GM19324 (cell line): ENCODE data around the gene RPLP2.

Experiments used
- ATAC-seq: cut with Tn5 transposase; IDR thresholded peaks from one replicate; pipeline ENCODE4 v1.9.1; 2021; ENCODE audit warnings: mild to moderate bottlenecking, moderate library complexity; ENCODE audit not compliant: unreplicated experiment, low FRiP score

RPLP2 gene

DNA sequence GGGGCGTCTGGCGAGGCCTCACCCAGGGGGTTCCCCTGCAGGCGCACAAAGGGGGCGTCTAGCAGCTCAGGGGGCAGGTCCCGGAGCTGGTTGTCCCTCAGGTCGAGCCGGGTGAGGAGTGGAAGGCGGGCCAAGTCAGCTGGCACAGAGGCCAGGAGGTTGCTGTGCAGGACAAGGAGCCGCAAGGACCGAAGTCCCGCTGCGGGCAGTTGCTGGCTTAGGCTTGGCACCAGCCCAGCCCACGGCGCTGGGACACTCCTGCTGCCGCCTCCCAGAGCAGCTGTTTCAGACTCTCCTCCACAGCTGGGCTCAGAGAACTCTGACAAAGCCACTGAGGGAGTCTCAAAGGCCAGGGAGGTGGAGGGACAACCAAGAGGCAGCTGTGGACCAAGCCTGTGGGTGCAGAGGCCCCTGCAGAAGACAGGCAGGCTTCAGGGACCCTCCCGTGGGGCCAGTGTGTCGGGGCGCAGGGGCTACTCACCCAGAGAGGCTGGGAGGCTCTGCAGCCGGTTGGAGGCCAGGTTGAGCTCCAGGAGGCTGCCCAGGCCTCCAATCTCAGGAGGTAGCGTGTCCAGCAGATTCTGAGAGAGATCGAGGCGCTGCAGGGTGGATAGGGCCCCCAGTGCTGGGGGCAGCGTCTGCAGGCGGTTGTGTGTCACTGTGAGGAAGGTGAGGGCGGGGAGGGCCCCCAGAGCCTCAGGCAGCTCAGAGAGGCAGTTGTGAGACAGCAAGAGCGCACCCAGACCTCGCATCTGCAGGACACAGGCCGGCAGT lies 6.9 kb upstream of the RPLP2 start:
- no peak for ATAC-seq

DNA sequence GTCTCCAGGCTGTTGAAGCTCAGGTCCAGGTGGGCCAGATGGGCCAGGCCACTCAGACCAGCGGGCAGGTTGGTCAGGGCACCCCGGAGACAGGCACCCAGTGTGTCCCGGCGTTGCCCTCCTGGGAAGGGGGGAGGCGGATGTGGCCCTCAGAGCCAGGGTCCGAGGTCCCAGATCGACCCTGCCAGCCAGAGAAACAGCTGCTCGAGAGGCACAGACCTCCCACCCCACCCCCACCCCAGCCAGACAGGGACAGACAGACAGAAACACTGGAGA lies 6.4 kb upstream of the RPLP2 start:
- no peak for ATAC-seq

DNA sequence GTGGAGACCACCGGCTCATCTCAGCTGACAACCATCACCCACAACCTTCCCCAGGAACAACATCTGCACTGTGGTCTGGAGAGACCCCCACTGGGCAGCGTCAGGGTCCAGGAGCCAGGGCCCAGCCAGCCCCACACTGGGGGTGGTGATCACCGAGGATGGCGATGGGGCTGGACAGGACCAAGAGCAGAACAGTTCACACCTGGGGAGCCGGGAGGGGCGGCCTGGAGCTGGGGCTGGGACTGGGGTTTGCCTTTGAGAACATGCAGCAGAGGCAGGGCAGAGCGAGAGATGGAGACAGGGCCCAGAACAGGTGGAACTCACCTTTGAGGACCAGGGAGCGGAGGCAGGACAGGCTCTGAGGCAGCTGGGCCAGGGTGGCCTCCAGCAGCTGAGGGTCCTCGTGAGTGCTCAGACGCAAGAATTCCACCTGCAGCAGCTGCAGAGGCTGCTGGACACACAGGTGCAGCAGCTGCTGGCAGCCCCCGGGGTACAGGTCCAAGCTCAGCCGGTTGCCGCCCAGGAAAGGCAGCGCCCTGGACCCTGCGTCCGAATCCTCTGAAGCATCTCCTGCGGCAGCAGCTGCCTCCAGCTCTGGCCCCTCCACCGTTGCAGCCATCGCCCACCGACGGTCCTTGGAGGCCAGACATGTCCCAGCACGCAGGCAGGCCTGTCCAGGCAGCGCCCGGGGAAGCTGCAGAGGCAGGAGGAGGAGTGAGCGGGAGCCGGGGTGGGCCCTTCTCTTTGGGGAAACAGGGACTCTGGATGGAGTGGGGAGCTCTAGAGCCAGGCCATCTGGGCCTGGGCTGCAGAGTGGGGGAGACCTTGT lies 5.8 kb upstream of the RPLP2 start:
- ATAC-seq, result no peak

DNA sequence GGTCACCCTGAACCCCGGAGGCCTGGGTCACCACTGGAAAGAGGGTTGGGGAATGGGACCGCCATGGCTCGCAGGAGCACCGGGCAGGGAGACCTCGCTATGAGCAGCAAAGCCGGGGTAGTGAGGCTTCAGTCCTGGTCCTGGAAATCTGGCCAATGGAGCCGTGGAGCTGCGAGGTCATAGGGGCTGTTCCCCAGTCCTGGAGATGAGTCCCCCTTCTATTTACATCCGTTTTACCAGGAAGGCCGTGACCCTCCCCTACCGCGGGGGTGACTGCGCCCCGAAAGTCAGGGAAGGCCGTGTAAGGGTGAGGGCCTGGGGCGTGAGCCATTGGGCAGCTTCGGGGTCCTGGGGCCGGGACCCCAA lies 5.2 kb upstream of the RPLP2 start:
- no peak for ATAC-seq

DNA sequence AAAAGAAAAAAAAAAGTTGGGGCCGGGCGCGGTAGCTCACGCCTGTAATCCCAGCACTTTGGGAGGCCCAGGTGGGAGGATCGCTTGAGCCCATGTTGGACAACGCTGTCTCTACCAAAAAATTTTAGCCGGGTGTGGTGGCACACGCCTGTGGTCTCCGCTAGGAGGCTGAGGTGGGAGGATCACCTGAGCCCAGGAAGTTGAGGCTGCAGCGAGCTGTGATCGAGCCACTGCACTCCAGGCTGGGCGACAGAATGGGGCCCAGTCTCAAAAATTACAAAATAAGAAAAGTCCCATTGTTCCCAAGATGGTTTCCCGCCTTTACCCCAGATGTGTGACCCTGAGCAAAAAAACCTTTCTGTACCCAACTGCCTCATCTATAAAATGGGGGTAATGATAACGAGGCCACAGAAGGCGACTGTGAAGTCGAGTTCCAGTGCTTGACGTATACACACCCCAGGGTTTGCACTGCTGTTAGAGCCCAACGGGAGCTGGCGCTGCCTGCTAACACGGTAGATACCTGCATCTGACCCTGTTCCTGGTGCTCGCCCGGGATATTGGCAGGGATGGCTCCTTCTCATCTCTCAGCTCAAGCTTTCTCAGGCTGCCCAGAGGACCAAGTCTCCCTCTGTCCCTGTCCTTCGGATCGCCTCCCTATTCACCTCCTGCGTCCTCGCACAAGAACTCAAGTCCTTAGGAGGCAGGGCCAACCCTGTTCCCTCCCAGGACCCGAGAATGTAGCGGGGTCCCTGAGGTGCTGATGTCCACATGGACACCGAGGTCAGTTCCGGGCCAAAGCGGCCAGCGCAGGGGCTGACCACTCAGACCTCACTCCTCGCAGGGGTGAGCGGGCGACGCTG lies 1.1 kb upstream of the RPLP2 start:
- no peak for ATAC-seq

DNA sequence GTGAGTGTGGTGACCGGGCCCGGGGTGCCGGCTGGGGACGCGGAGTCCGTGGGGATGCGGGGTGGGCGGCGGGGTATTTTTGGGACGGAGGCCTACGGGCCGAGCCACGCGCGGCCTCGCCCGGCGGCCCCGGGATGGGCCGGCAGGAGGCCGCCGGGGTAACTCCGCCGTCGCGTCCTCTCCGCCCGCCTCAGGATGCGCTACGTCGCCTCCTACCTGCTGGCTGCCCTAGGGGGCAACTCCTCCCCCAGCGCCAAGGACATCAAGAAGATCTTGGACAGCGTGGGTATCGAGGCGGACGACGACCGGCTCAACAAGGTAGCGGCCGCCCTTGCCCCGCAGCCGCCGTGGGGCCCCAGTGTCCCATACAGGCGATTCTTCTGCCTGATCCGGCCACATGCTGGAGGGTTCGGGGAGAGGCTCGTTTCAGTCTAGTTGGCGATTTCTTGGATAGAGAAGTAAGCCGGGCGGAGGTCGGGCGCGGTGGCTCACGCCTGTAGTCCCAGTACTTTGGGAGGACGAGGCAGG lies 337 bp downstream of the RPLP2 start:
- no peak for ATAC-seq

DNA sequence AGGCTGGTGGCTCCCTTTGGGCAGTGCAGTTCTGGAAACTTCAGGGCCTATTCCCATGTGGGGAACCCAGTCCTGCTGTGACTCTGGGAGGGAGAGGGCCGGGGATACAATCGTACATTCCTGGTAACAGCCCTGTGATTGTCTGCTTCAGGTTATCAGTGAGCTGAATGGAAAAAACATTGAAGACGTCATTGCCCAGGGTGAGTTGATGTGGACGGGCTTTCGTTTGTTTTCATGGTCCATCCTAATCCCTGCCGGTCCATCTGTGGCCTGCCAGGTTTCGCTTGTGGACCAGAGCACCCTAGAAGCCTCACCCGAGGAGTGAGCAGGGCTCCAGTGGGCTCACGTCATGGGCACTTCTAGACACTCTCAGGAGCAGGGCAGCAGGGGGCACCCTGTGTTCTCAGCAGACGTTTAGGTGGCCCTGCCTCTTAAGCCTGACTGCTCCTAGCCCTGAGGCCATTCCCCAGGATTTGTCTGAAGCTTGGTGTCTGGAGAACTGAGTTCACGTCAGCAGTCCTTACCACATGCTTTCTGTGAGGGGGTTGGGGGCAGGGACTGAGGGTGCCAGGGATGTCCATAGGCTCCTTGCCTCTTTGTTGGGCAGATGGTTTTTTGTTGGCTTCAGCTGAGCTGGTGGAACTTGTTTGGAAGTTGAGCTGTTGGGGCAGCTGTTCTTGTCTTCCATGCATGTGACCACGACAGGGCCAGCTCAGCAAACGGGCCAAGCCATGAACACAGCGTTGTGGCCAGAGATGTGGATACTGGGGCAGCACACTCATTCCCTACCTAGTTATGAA lies 1.9 kb downstream of the RPLP2 start:
- no peak for ATAC-seq

DNA sequence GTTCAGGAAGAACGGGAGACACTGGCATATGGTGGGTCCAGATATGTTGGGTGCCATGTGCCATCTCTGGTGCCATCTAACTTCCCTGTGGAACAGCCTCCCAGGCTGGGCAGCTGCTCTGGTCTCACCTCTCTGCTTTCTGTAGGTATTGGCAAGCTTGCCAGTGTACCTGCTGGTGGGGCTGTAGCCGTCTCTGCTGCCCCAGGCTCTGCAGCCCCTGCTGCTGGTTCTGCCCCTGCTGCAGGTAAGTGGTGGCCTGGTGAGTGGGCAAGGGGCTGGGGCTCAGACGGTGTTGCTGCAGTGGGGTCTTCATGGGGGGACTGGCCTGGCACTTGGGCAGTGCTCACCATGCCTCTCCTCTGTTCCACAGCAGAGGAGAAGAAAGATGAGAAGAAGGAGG lies 2.6 kb downstream of the RPLP2 start:
- ATAC-seq, result no peak

DNA sequence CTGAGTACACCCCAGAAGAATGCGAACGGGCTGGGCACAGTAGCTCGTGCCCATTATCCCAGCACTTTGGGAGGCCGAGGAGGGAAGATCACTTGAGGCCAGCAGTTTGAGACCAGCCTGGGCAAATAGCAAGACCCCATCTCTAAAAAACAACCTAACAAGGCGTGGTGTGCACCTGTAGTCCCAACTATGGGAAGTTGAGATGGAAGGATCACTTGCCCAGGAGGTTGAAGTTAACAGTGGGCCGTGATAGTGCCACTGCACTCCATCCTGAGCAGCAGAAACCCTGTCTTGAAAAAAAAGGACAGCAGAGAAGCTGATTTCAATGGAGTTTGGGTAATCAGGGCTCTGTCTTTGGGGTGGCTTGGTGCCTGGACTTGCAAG lies 3.3 kb downstream of the RPLP2 start:
- no peak for ATAC-seq

DNA sequence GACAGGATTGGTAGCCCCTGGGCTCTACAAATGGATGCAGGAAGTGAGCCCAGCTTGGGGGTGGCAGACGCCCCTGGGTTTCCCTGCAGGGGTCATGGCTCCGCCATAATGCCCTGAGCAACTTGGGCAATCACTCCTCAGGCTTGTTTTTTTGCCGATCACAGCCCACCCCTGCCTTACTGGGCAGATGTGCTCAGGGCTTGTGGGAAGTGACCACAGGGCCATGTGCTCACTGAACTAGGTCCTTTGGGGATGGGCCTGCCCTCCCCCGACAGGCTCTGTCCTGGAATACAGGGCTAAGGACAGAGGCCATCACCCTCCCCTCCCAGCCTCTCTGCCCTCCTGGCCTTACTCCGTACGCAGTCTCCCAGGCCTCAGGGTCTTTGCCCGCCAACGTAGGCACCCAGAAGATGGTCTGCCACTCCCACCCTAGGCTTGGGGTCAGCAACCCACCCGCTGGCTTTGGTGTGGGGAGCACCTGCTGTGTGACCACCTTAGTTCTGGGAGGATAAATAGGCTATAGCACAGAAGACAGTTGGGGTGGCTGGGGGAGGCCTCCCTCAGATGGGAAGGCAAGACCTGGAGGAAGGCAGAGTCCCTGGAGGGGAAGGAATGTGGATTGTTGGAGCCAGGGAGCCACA lies 3.8 kb downstream of the RPLP2 start:
- ATAC-seq, result no peak

DNA sequence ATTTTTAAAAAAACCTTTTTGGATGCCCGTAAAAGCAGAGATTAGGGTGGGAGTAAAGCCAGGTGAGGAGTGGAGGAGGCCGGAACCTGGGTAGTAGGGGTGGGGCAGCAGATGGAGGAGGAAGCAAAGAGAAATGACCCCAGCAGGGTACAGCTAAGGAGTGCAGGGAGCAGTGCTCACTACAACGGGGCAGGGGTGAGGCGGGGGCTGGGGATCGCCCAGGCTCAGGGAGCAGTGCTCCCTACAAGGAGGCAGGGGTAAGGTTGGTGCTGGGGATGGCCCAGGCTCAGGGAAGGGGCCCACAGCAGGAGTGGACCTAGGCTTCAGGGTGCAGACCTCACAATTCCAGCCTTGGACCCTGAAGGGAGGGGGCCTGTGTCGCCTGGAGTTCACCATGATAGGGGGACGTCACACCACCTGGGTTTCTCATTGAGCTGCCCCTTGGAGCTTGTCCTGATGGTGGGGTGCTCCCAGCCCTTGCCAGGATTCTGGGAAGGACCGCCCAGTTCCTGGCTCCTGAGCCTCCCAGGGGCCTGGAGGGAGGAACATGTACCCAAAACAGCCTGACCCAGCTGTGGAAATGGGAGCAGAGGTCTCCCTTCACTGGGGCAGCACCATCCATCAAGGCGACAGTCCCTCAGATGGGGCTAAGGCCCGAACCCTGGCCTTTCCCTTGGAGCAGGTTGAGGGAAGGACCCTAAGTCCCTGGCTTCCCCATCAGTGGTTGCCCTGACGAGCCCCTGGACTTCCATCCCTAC lies 6.1 kb downstream of the RPLP2 start:
- no peak for ATAC-seq

DNA sequence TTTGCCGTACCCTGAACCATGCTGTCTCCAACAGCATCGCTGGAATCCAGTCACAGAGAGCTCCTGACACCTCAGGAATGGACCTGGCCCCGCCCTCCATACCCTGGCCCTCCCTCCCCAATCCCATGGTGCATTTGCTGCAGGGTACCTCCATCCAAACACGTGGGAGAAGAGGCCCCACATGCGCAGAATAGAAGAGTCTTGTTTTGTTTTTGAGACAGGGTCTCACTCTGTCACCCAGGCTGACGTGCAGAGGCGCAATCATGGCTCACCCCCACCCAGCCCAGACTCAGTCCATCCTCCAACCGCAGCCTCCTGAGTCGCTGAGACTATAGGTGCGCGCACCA lies 6.6 kb downstream of the RPLP2 start:
- no peak for ATAC-seq

DNA sequence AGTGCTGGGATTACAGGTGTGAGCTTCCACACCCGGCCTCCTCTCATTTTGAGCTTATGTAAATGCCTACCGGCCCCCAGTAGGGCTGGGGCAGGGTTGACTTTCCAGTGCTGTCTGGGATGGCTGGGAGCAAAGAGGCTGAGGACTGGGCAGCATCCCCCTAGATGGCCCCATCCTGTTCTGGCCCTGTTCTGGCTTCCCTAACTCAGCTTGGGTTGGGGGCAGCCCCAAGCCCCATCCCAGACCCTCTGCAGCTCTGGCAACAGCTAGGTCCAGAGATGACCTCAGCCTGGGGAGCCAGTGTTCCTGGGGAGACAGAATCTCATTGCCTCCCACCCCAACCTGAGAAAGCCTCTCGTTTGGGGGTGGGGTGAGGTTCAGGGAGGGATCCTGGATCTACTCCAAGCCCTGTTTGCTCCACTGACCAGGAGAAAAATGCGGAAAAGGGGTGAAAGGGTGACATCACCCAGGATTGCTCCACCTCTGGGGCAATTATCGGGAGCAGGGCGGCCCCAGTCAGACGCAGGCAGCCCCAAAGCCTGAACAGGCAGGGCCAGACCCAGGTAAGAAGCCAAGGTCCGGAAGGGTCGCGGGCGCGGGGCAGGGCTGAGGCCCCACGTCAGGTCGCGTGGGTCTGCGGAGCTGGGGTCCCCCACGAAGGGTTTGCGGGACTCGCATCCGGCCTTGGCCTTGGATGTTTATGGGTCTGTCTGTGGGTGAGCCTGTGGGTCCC lies 8.8 kb downstream of the RPLP2 start, which contains the start of gene PNPLA2:
TSS of gene PNPLA2 (plus strand) at position 519 of the 733 bp plus-strand sequence. CDS start 805 bp downstream, outside the sequence.
- no peak for ATAC-seq

DNA sequence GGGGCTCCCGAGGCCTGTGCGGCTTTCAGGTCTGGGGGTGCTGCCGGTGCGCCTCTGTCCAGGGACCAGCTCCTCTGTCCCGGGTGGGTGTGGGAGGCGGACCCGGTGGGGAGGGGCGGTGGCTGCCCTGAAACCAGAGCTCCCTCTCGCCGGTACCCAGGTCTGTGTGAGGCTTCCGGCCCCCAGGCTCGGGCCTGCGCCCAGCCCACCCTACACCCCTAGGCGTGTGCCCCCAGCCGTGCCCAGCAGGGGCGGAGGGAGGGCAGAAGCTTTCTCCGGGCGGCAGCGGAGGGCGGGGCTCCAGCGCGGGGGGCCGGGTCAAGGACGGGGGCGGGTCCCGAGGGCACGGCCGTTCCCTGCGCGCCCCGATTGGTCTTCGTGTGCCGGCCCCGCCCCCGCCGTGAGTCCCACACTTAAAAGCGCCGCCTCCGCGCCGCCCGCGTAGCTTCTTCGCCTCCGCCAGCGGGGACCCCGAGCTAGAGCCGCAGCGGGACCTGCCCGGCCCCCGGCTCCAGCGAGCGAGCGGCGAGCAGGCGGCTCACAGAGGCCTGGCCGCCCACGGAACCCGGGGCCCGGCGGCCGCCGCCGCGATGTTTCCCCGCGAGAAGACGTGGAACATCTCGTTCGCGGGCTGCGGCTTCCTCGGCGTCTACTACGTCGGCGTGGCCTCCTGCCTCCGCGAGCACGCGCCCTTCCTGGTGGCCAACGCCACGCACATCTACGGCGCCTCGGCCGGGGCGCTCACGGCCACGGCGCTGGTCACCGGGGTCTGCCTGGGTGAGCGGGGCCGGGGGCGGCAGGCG lies 9.6 kb downstream of the RPLP2 start:
- peak; percentile 72 for ATAC-seq

DNA sequence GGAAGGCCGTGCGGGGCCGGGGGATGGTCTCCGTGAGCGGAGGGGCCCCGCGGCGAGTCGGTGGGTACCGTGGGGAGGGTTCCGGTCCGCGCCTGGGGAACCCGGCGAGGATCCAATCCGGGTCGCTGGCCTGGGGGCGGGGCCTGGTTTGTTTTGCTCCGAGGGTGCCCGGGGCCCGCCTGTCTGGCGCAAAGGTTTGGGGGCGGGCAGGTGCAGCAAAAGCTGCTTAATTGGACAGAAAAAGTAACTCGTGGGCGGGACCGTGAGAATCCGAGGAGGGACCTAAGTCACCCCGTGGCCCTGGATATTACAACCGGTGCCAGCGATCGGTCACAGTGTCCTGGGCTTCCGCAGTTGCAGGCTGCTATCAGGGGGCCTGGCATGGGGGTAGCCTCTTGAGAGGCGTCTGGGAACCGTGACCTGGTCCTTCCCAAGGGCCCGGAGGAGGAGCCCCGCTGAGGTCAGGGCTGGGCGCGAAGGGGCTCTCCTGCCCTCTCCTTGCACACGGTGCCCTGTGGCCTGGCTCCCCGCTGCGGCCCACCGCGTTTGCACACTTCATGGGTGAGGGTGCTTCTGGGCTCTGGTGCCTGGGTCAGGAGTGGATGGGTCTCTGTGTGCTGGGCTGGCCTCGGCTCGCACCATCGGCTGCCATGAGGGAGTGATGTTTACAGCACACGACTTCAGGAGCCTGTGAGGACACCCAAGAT lies 10.3 kb downstream of the RPLP2 start:
- peak; percentile 69 for ATAC-seq

DNA sequence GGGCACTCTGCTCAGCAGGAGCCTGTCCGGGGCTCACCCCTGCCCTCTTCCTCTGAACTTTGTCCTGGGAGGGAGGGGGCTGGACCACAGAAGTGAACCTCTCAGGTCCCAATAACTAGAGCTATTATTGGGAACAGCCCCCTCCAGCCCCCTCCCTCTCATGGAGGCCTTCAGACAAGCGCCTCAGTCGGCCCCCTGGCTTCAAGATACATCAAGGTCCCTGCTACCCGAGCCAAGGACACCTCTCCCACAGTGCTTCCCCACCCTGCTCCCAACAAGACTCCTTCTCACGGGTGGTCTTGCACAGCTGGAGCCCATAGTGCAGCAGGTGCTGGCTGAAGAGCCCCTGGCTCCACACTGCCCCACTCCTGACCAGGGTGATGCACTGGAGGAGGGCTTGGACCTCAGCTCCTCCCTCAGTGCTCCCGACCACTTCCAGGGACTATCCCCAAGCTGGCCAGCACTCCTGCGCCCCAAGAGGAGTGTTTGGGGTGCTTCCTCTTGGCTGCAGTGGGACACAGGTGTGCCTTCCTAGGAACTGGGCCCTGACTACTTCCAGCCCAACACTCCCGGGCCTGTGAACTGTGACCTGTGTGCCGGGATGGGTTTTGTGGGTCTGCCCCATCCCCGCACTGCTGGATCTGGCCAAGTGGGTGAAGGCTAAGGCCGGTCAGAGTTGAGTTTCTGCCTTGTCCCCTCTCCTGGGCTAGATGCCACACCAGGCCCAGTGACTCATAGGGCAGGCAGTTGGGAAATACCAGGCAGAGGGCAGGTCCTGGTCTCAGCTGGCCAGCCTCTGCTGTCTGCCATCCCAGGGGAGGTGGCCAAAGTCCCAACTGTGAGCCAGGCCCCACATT lies 11.1 kb downstream of the RPLP2 start:
- ATAC-seq, result no peak
